Lower leg skin (tissue), 3 donors: ENCODE measurements around the gene ZNF511.

Experiments used
- CTCF ChIP-seq, 3 donors: fragments of 450-650 bp; IDR thresholded peaks; one replicate each; pipeline ENCODE4 v1.5.1; 2016; ENCODE audit warnings: antibody characterized with exemption in 3 of 3, mild to moderate bottlenecking in 3 of 3, moderate library complexity in 2 of 3
- POLR2A ChIP-seq, 2 donors: fragments of 450-650 bp; IDR thresholded peaks; one replicate each; pipeline ENCODE4 v1.6.1; 2016 to 2017; ENCODE audit warnings: antibody characterized with exemption in 2 of 2, mild to moderate bottlenecking in 1 of 2, moderate library complexity in 1 of 2

- TF ChIP-seq CTCF (IDR thresholded peaks at IDR 0.05) (no peak), POLR2A (IDR thresholded peaks at IDR 0.05) (no peak)
Measured at GRCh38 chr10:133306097-133306476, 2.6 kb upstream of the ZNF511 start.
